ENCODE results near the gene PIM2. TPM values are rescaled to one million over a fixed set of nuclear protein-coding genes. Genes with fewer than 3 reads are reported as not detected.

The PIM2 gene
- total and polyA plus RNA-seq, 2 experiments from 2014 or later, result 4.4 to 4.6 TPM

DNA sequence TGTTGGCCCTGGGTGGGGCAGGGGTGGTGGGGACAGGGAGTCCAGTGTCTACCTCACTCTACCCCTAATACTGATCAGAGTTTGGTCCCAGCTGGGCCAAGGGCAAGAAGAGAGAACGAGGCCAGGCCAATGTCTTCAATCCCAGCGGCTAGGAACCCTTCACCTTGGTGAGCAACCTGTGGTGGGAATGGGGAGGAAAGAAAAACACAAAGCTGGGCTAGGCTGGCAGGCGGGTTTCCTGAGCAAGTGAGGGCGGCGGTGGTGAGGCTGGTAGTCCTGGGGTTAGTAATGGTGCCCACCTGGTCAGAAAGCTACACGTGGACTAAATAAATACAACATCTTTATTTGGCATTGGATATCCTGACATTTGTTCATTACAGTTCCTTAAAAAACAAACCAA, 15.5 kb downstream of the PIM2 start:
- 82 to 87% methylated on average over 5 to 6 of the region's 6 CpGs for WGBS, 2 experiments (ENCODE audit: low coverage in 1 of 2, low lambda C conversion rate in 2 of 2, missing lambda C conversion rate in 2 of 2)
- H3K4me1 ChIP-seq (ENCODE audit: insufficient read depth), result 0 out of 2 replicates have a peak, but pooled peaks cover 4% of the 10 kb centered on the region
- no peak for DNase-seq
- no peaks in the 10 kb centered on the region for H3K27me3 ChIP-seq (replicated peaks; ENCODE audit: insufficient read depth)
- no peak overlapping the region for H3K4me2 ChIP-seq (ENCODE audit: unreplicated experiment)
- H3K36me3 ChIP-seq (ENCODE audit: low read depth), result no peaks in the 10 kb centered on the region
- TF ChIP-seq EZH2phosphoT487 (IDR thresholded peaks at IDR 0.05; ENCODE audit: insufficient read depth, low read depth) (no peak), EZH2 (IDR thresholded peaks at IDR 0.05; ENCODE audit: insufficient read depth, poor library complexity, severe bottlenecking) (no peak)
- H3K79me2 ChIP-seq (ENCODE audit: insufficient read depth), result peaks cover 31% of the 10 kb centered on the region
- no peak overlapping the region for H3K4me3 ChIP-seq
- no peak overlapping the region for H3K27ac ChIP-seq
- H3K9ac ChIP-seq, result no peak overlapping the region
- in situ Hi-C loops (cut with MboI), result loop anchor here (25.0 kb wide), 1 partner anchor 241 kb away; no protein-coding TSS in a partner anchor
- no peak overlapping the region for H2AFZ ChIP-seq
- H3K9me3 ChIP-seq (ENCODE audit: low read depth), result no peaks in the 10 kb centered on the region
- H3K9me2 ChIP-seq (ENCODE audit: insufficient read depth), result no peaks in the 10 kb centered on the region
- no peaks in the 10 kb centered on the region for H4K20me1 ChIP-seq (ENCODE audit: insufficient read depth)
- no peaks in the 10 kb centered on the region for H3F3A ChIP-seq (ENCODE audit: insufficient read depth)

DNA sequence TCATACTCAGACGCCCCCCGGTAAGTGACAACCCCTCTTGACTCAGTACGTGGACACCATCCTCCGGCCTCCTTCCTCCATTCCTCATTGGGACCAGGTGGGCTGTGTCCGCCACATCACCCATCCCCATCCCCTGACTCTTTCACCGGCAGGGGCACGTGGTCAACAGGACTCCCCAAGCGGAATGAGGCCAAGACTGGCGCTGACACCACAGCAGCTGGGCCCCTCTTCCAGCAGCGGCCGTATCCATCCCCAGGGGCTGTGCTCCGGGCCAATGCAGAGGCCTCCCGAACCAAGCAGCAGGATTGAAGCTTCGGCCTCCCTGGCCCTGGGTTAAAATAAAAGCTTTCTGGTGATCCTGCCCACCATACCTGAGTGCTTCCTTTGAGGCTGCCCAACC, 16.0 kb downstream of the PIM2 start:
- Histone ChIP-seq H3K27ac (no peak overlapping the region), H4K20me1 (ENCODE audit: insufficient read depth) (no peaks in the 10 kb centered on the region), H3K4me1 (ENCODE audit: insufficient read depth) (0 out of 2 replicates have a peak, but pooled peaks cover 4% of the 10 kb centered on the region), H3K36me3 (ENCODE audit: low read depth) (no peaks in the 10 kb centered on the region), H2AFZ (no peak overlapping the region), H3K4me2 (ENCODE audit: unreplicated experiment) (no peak overlapping the region), H3K9ac (no peak overlapping the region), H3K27me3 (replicated peaks; ENCODE audit: insufficient read depth) (no peaks in the 10 kb centered on the region), H3K9me2 (ENCODE audit: insufficient read depth) (no peaks in the 10 kb centered on the region), H3K9me3 (ENCODE audit: low read depth) (no peaks in the 10 kb centered on the region), H3K4me3 (no peak overlapping the region), H3F3A (ENCODE audit: insufficient read depth) (no peaks in the 10 kb centered on the region), H3K79me2 (ENCODE audit: insufficient read depth) (peaks cover 29% of the 10 kb centered on the region)
- DNase-seq, result no peak
- no peak for TF ChIP-seq EZH2 (IDR thresholded peaks at IDR 0.05; ENCODE audit: insufficient read depth, poor library complexity, severe bottlenecking)
- no peak for TF ChIP-seq EZH2phosphoT487 (IDR thresholded peaks at IDR 0.05; ENCODE audit: insufficient read depth, low read depth)
- in situ Hi-C loops (cut with MboI), result loop anchor here (25.0 kb wide), 1 partner anchor 240 kb away; no protein-coding TSS in a partner anchor
- 83 to 92% methylated on average over 8 to 14 of the region's 14 CpGs for WGBS, 2 experiments (ENCODE audit: low coverage in 1 of 2, low lambda C conversion rate in 2 of 2, missing lambda C conversion rate in 2 of 2)

DNA sequence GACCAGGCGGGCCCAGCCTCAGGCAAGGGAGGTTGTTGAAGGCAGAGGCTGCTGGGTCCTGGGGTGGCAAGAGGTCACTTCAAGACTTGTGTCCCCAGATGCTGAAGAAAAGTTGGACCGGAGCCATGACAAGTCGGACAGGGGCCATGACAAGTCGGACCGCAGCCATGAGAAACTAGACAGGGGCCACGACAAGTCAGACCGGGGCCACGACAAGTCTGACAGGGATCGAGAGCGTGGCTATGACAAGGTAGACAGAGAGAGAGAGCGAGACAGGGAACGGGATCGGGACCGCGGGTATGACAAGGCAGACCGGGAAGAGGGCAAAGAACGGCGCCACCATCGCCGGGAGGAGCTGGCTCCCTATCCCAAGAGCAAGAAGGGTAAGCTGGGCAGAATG, 16.7 kb downstream of the PIM2 start:
- WGBS, 2 experiments (ENCODE audit: low coverage in 1 of 2, low lambda C conversion rate in 2 of 2, missing lambda C conversion rate in 2 of 2), result 91 to 99% methylated on average over 9 to 20 of the region's 20 CpGs
- Histone ChIP-seq H3K36me3 (ENCODE audit: low read depth) (no peaks in the 10 kb centered on the region), H3K9ac (no peak overlapping the region), H3K9me2 (ENCODE audit: insufficient read depth) (no peaks in the 10 kb centered on the region), H3F3A (ENCODE audit: insufficient read depth) (no peaks in the 10 kb centered on the region), H3K4me3 (no peak overlapping the region), H3K27ac (no peak overlapping the region), H3K79me2 (ENCODE audit: insufficient read depth) (peaks cover 23% of the 10 kb centered on the region), H2AFZ (no peak overlapping the region), H3K27me3 (replicated peaks; ENCODE audit: insufficient read depth) (no peaks in the 10 kb centered on the region), H3K4me2 (ENCODE audit: unreplicated experiment) (no peak overlapping the region), H3K4me1 (ENCODE audit: insufficient read depth) (0 out of 2 replicates have a peak, but pooled peaks cover 4% of the 10 kb centered on the region), H4K20me1 (ENCODE audit: insufficient read depth) (no peaks in the 10 kb centered on the region), H3K9me3 (ENCODE audit: low read depth) (no peaks in the 10 kb centered on the region)
- no peak for TF ChIP-seq EZH2 (IDR thresholded peaks at IDR 0.05; ENCODE audit: insufficient read depth, poor library complexity, severe bottlenecking)
- no peak for TF ChIP-seq EZH2phosphoT487 (IDR thresholded peaks at IDR 0.05; ENCODE audit: insufficient read depth, low read depth)
- in situ Hi-C loops (cut with MboI), result loop anchor here (25.0 kb wide), 1 partner anchor 240 kb away; no protein-coding TSS in a partner anchor
- DNase-seq, result no peak

DNA sequence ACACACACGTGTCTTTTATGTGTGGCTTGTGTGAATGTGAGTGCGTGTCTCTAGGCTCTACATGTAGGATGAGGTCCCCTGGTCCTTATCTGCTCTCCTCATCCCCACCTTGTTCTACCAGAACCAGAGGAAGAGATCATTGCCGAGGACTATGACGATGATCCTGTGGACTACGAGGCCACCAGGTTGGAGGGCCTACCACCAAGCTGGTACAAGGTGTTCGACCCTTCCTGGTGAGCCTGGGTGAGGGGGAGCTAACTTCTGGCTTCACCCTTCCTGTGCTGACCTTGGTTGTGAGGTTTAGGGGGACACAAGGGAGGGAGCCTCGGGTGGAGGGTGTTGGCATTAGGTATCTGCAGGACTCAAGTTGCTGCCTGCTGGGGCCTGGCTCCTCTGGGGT, 17.8 kb downstream of the PIM2 start:
- Histone ChIP-seq H3K4me2 (ENCODE audit: unreplicated experiment) (no peak overlapping the region), H3K9ac (no peak overlapping the region), H3F3A (ENCODE audit: insufficient read depth) (no peaks in the 10 kb centered on the region), H3K4me1 (ENCODE audit: insufficient read depth) (0 out of 2 replicates have a peak, but pooled peaks cover 4% of the 10 kb centered on the region), H3K27me3 (replicated peaks; ENCODE audit: insufficient read depth) (no peaks in the 10 kb centered on the region), H3K4me3 (no peak overlapping the region), H4K20me1 (ENCODE audit: insufficient read depth) (no peaks in the 10 kb centered on the region), H3K9me2 (ENCODE audit: insufficient read depth) (no peaks in the 10 kb centered on the region), H3K27ac (no peak overlapping the region), H2AFZ (no peak overlapping the region), H3K9me3 (ENCODE audit: low read depth) (no peaks in the 10 kb centered on the region), H3K36me3 (ENCODE audit: low read depth) (no peaks in the 10 kb centered on the region), H3K79me2 (ENCODE audit: insufficient read depth) (peaks cover 31% of the 10 kb centered on the region)
- in situ Hi-C loops (cut with MboI), result loop anchor here (25.0 kb wide), 1 partner anchor 239 kb away; no protein-coding TSS in a partner anchor
- no peak for DNase-seq
- TF ChIP-seq EZH2phosphoT487 (IDR thresholded peaks at IDR 0.05; ENCODE audit: insufficient read depth, low read depth) (no peak), EZH2 (IDR thresholded peaks at IDR 0.05; ENCODE audit: insufficient read depth, poor library complexity, severe bottlenecking) (no peak)
- WGBS, 2 experiments (ENCODE audit: low coverage in 1 of 2, low lambda C conversion rate in 2 of 2, missing lambda C conversion rate in 2 of 2), result 95 to 100% methylated on average over 7 of the region's 7 CpGs

All from GM23248 (cell line).